ENCODE results near the gene SMCO4. TPM values are rescaled to one million over a fixed set of nuclear protein-coding genes. Genes with fewer than 3 reads are reported as not detected.
A peak's percentile ranks its signal among the peaks of the same experiment; 100 is the strongest.

SMCO4 gene
- total and polyA plus RNA-seq, 2 experiments from 2014 or later: 42.2 to 49.0 TPM

GRCh38 chr11:93489841-93490240, 53.4 kb downstream of the SMCO4 start:
- TF ChIP-seq STAT1 (IDR thresholded peaks at IDR 0.05; ENCODE audit: unreplicated experiment): no peak
- TF ChIP-seq EZH2phosphoT487 (IDR thresholded peaks at IDR 0.05; ENCODE audit: unreplicated experiment): no peak
- TF ChIP-seq ZNF114 (CRISPR knock-in tag; IDR thresholded peaks at IDR 0.05): no peak
- no peak for TF ChIP-seq NANOG (IDR thresholded peaks at IDR 0.05; ENCODE audit: borderline replicate concordance)
- TF ChIP-seq ETS1 (IDR thresholded peaks at IDR 0.05): no peak
- no peak for TF ChIP-seq CTCF (conservative IDR thresholded peaks at IDR 0.05; ENCODE audit: low read depth in 2 of 2)
- no peak for TF ChIP-seq ZNF331 (CRISPR knock-in tag; IDR thresholded peaks at IDR 0.05; ENCODE audit: low read depth)
- TF ChIP-seq, protein P1, sequence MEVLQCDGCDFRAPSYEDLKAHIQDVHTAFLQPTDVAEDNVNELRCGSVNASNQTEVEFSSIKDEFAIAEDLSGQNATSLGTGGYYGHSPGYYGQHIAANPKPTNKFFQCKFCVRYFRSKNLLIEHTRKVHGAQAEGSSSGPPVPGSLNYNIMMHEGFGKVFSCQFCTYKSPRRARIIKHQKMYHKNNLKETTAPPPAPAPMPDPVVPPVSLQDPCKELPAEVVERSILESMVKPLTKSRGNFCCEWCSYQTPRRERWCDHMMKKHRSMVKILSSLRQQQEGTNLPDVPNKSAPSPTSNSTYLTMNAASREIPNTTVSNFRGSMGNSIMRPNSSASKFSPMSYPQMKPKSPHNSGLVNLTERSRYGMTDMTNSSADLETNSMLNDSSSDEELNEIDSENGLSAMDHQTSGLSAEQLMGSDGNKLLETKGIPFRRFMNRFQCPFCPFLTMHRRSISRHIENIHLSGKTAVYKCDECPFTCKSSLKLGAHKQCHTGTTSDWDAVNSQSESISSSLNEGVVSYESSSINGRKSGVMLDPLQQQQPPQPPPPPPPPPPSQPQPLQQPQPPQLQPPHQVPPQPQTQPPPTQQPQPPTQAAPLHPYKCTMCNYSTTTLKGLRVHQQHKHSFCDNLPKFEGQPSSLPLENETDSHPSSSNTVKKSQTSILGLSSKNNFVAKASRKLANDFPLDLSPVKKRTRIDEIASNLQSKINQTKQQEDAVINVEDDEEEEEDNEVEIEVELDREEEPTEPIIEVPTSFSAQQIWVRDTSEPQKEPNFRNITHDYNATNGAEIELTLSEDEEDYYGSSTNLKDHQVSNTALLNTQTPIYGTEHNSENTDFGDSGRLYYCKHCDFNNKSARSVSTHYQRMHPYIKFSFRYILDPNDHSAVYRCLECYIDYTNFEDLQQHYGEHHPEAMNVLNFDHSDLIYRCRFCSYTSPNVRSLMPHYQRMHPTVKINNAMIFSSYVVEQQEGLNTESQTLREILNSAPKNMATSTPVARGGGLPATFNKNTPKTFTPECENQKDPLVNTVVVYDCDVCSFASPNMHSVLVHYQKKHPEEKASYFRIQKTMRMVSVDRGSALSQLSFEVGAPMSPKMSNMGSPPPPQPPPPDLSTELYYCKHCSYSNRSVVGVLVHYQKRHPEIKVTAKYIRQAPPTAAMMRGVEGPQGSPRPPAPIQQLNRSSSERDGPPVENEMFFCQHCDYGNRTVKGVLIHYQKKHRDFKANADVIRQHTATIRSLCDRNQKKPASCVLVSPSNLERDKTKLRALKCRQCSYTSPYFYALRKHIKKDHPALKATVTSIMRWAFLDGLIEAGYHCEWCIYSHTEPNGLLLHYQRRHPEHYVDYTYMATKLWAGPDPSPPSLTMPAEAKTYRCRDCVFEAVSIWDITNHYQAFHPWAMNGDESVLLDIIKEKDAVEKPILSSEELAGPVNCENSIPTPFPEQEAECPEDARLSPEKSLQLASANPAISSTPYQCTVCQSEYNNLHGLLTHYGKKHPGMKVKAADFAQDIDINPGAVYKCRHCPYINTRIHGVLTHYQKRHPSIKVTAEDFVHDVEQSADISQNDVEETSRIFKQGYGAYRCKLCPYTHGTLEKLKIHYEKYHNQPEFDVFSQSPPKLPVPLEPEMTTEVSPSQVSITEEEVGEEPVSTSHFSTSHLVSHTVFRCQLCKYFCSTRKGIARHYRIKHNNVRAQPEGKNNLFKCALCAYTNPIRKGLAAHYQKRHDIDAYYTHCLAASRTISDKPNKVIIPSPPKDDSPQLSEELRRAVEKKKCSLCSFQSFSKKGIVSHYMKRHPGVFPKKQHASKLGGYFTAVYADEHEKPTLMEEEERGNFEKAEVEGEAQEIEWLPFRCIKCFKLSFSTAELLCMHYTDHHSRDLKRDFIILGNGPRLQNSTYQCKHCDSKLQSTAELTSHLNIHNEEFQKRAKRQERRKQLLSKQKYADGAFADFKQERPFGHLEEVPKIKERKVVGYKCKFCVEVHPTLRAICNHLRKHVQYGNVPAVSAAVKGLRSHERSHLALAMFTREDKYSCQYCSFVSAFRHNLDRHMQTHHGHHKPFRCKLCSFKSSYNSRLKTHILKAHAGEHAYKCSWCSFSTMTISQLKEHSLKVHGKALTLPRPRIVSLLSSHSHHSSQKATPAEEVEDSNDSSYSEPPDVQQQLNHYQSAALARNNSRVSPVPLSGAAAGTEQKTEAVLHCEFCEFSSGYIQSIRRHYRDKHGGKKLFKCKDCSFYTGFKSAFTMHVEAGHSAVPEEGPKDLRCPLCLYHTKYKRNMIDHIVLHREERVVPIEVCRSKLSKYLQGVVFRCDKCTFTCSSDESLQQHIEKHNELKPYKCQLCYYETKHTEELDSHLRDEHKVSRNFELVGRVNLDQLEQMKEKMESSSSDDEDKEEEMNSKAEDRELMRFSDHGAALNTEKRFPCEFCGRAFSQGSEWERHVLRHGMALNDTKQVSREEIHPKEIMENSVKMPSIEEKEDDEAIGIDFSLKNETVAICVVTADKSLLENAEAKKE (CRISPR knock-in tag; IDR thresholded peaks at IDR 0.05): no peak
- no peak for TF ChIP-seq REST (IDR thresholded peaks at IDR 0.05; ENCODE audit: unreplicated experiment)
- no peak for TF ChIP-seq CREB1 (CRISPR knock-in tag; IDR thresholded peaks at IDR 0.05; ENCODE audit: low read depth)
- no peak for TF ChIP-seq EZH2 (IDR thresholded peaks at IDR 0.05; ENCODE audit: low read depth, unreplicated experiment)
- Histone ChIP-seq H2AFZ (no peak overlapping the region), H3K4me1 (ENCODE audit: insufficient read depth) (peaks cover 55% of the 10 kb centered on the region), H3F3A (replicated peaks; ENCODE audit: low read depth) (peaks cover 13% of the 10 kb centered on the region; the same call in 1 of the 2 replicates), H3K27ac (ENCODE audit: low read depth) (peak overlapping the region; percentile 83), H4K20me1 (replicated peaks; ENCODE audit: insufficient read depth) (no peaks in the 10 kb centered on the region), H3K4me3 (no peak overlapping the region), H3K4me2 (peak overlapping the region; percentile 37), H3K36me3 (ENCODE audit: insufficient read depth) (no peaks in the 10 kb centered on the region), H3K9me2 (ENCODE audit: insufficient read depth) (no peaks in the 10 kb centered on the region), H3K27me3 (ENCODE audit: insufficient read depth) (no peaks in the 10 kb centered on the region), H3K79me2 (replicated peaks; ENCODE audit: insufficient read depth) (peaks cover 40% of the 10 kb centered on the region; the same call in 1 of the 2 replicates)
- peaks cover 49% of the 10 kb centered on the region for H3K4me1 Mint-ChIP-seq
- ATAC-seq: peak; percentile 10; the same call in 1 of the 3 replicates
- no peak for DNase-seq (ENCODE audit: low spot score)
- H3K4me3 Mint-ChIP-seq: no peak overlapping the region
- no peaks in the 10 kb centered on the region; the same call in 2 of the 3 replicates for H3K9me3 Mint-ChIP-seq
- H3K27me3 Mint-ChIP-seq (ENCODE audit: insufficient read depth, low read depth, poor library complexity): peaks cover 10% of the 10 kb centered on the region
- peaks cover 15% of the 10 kb centered on the region for H3K36me3 Mint-ChIP-seq (ENCODE audit: low read depth)
- H3K27ac Mint-ChIP-seq: peak overlapping the region; percentile 46

Measured in GM23338 (cell line).